H1 (cell line): Measurements from ENCODE around the gene FBXL15. TPM values are rescaled to one million over a fixed set of nuclear protein-coding genes. Genes with fewer than 3 reads are reported as not detected.

ENCODE experiments used
- CHD7 ChIP-seq: fragments of 300-600 bp; sonication (generic); IDR thresholded peaks from 2 replicates; pipeline ENCODE4 v1.7.1; 2012; ENCODE audit warnings: low read length, moderate library complexity, mild to moderate bottlenecking, inconsistent platforms; ENCODE audit not compliant: insufficient replicate concordance
- polyA plus RNA-seq, 7 experiments: library from polyadenylated mRNA; depleted of rRNA in 3 of 7; stranded (reverse) in 5 of 7; unstranded in 2 of 7; fragments of >200 nt in 5 of 7; fragments of 200-250 nt in 2 of 7; gene quantifications; 1 replicate in 5 of 7; 2 replicates in 1 of 7; 4 replicates in 1 of 7; pipeline versions ENCODE4 v1.2.1 to v1.2.3, GENCODE V29; 2011 to 2013; ENCODE audit warnings: missing spikeins in 2 of 7, mixed read lengths in 2 of 7
- total RNA-seq: library from RNA; stranded (reverse); fragmentation: NEBNext Ultra II Directional; extraction: Animal tissue kit (Norgen Biotek cat#: 25700); gene quantifications from 2 replicates; pipeline ENCODE4 v1.2.1, GENCODE V29; 2021

Gene FBXL15
- total and polyA plus RNA-seq, 2 of the 8 experiments (the other 6 are each of a cell fraction or from before 2014, with no cell fraction given): 11.3 to 22.6 TPM

- no peak for TF ChIP-seq CHD7
Observed at GRCh38 chr10:102425444-102425843, 4.8 kb downstream of the FBXL15 start (continued).
